Measurements from ENCODE around the gene MLLT10.

DNA sequence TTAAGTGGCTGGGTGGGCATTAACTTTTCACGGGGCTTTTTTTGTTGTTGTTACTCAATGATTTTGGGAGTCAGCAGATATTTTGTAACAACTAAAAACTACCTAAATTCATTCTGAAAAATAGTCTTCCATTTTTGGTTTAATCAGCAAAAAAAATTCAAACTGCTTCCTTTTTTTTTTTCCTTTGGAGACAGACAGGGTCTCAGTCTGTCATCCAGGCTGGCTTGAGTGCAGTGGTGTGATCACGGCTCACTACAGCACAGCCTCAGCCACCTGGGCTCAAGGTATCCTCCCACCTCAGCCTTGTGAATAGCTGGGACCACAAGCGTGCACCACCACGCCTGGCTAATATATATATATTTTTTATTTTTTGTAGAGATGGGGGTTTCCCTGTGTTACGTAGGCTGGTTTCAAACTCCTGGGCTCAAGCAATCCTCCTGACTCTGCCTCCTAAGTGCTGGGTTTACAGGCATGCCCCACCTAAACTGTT, 45.0 kb upstream of the MLLT10 start:
- no peak for TF ChIP-seq POLR2A (IDR thresholded peaks at IDR 0.05)
- TF ChIP-seq, protein P1, sequence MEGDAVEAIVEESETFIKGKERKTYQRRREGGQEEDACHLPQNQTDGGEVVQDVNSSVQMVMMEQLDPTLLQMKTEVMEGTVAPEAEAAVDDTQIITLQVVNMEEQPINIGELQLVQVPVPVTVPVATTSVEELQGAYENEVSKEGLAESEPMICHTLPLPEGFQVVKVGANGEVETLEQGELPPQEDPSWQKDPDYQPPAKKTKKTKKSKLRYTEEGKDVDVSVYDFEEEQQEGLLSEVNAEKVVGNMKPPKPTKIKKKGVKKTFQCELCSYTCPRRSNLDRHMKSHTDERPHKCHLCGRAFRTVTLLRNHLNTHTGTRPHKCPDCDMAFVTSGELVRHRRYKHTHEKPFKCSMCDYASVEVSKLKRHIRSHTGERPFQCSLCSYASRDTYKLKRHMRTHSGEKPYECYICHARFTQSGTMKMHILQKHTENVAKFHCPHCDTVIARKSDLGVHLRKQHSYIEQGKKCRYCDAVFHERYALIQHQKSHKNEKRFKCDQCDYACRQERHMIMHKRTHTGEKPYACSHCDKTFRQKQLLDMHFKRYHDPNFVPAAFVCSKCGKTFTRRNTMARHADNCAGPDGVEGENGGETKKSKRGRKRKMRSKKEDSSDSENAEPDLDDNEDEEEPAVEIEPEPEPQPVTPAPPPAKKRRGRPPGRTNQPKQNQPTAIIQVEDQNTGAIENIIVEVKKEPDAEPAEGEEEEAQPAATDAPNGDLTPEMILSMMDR (IDR thresholded peaks at IDR 0.05) = no peak

Measured in lower leg skin (tissue), 3 donors.